Measurements from ENCODE around the gene APBA1.

- TF ChIP-seq CTCF (IDR thresholded peaks at IDR 0.05) (no peak), EZH2 (IDR thresholded peaks at IDR 0.05; ENCODE audit: borderline replicate concordance, insufficient read depth, low read depth, low read length, poor library complexity, severe bottlenecking) (no peak)
These were observed 115.5 kb downstream of the APBA1 start for GRCh38 chr9:69556707-69557106.

Data from B cell (primary cell).